Parathyroid adenoma (tissue), 2 donors: ENCODE measurements around the gene PF4V1.

Experiments
- H2AFZ ChIP-seq: fragments of 300-600 bp; sonication (generic); one replicate; pipeline ENCODE4 v1.7.0; 2017; ENCODE audit warnings: antibody characterized with exemption, mild to moderate bottlenecking
- H3K27ac ChIP-seq: fragments of 300-600 bp; sonication (generic); one replicate; pipeline ENCODE4 v1.7.0; 2017
- H3K27me3 ChIP-seq: fragments of 300-600 bp; sonication (generic); one replicate; pipeline ENCODE4 v1.7.0; 2017; ENCODE audit warnings: low read length; ENCODE audit not compliant: control insufficient read depth, insufficient read depth
- H3K36me3 ChIP-seq: fragments of 300-600 bp; sonication (generic); one replicate; pipeline ENCODE4 v1.7.0; 2017; ENCODE audit warnings: low read length; ENCODE audit not compliant: control insufficient read depth, insufficient read depth
- H3K4me1 ChIP-seq: fragments of 300-600 bp; sonication (generic); one replicate; pipeline ENCODE4 v1.7.0; 2017; ENCODE audit warnings: control low read depth
- H3K4me2 ChIP-seq: fragments of 300-600 bp; sonication (generic); one replicate; pipeline ENCODE4 v1.7.0; 2017; ENCODE audit warnings: low read length
- H3K4me3 ChIP-seq: fragments of 300-600 bp; sonication (generic); one replicate; pipeline ENCODE4 v1.7.0; 2017; ENCODE audit warnings: low read depth, low read length
- H3K79me2 ChIP-seq: fragments of 300-600 bp; sonication (generic); one replicate; pipeline ENCODE4 v1.7.0; 2017; ENCODE audit warnings: control low read depth
- H3K9ac ChIP-seq: fragments of 300-600 bp; sonication (generic); one replicate; pipeline ENCODE4 v1.7.0; 2017; ENCODE audit warnings: mild to moderate bottlenecking
- H3K9me3 ChIP-seq: fragments of 300-600 bp; sonication (generic); one replicate; pipeline ENCODE4 v1.7.0; 2017; ENCODE audit warnings: low read length; ENCODE audit not compliant: control insufficient read depth
- CTCF ChIP-seq: fragments of 300-600 bp; sonication (generic); IDR thresholded peaks from one replicate; pipeline ENCODE4 v1.7.0; 2017; ENCODE audit warnings: antibody characterized with exemption, mild to moderate bottlenecking
- donor health status: primary hyperparathyroidism.

The PF4V1 gene

GRCh38 chr4:73891739-73892405, 38.8 kb downstream of the PF4V1 start:
- no peak overlapping the region for H3K4me3 ChIP-seq
- H3K4me1 ChIP-seq = no peaks in the 10 kb centered on the region
- H3K27ac ChIP-seq = no peak overlapping the region
- no peaks in the 10 kb centered on the region for H3K27me3 ChIP-seq
- H3K9me3 ChIP-seq = no peaks in the 10 kb centered on the region
- no peak overlapping the region for H3K9ac ChIP-seq
- H2AFZ ChIP-seq = no peak overlapping the region
- TF ChIP-seq CTCF = no peak
- H3K36me3 ChIP-seq = no peaks in the 10 kb centered on the region
- no peak overlapping the region for H3K4me2 ChIP-seq
- H3K79me2 ChIP-seq = no peaks in the 10 kb centered on the region

- no peak overlapping the region for H3K9ac ChIP-seq
- H2AFZ ChIP-seq = no peak overlapping the region
- no peak for TF ChIP-seq CTCF
- H3K27ac ChIP-seq = no peak overlapping the region
- H3K79me2 ChIP-seq = no peaks in the 10 kb centered on the region
- no peaks in the 10 kb centered on the region for H3K27me3 ChIP-seq
- no peak overlapping the region for H3K4me3 ChIP-seq
- H3K4me1 ChIP-seq = no peaks in the 10 kb centered on the region
- H3K9me3 ChIP-seq = no peaks in the 10 kb centered on the region
- H3K36me3 ChIP-seq = no peaks in the 10 kb centered on the region
- H3K4me2 ChIP-seq = no peak overlapping the region
Observed at GRCh38 chr4:73892966-73893365, 39.9 kb downstream of the PF4V1 start.

- no peak overlapping the region for H3K9ac ChIP-seq
- no peak overlapping the region for H3K4me3 ChIP-seq
- no peak overlapping the region for H3K4me2 ChIP-seq
- H2AFZ ChIP-seq = no peak overlapping the region
- H3K9me3 ChIP-seq = no peaks in the 10 kb centered on the region
- TF ChIP-seq CTCF = no peak
- H3K27me3 ChIP-seq = no peaks in the 10 kb centered on the region
- H3K79me2 ChIP-seq = no peaks in the 10 kb centered on the region
- H3K4me1 ChIP-seq = no peaks in the 10 kb centered on the region
- no peaks in the 10 kb centered on the region for H3K36me3 ChIP-seq
- H3K27ac ChIP-seq = no peak overlapping the region
Observed at GRCh38 chr4:73894001-73894400, 40.9 kb downstream of the PF4V1 start.

- Histone ChIP-seq H3K4me2 (no peak overlapping the region), H3K4me1 (no peaks in the 10 kb centered on the region), H3K4me3 (no peak overlapping the region)
Observed at GRCh38 chr4:73895201-73896175, 42.4 kb downstream of the PF4V1 start.

More at GRCh38 chr4:73895201-73896175, 42.4 kb downstream of the PF4V1 start:
- no peak overlapping the region for H3K9ac ChIP-seq
- H3K27me3 ChIP-seq = no peaks in the 10 kb centered on the region
- no peak for TF ChIP-seq CTCF
- no peak overlapping the region for H2AFZ ChIP-seq
- H3K9me3 ChIP-seq = no peaks in the 10 kb centered on the region
- H3K79me2 ChIP-seq = no peaks in the 10 kb centered on the region
- no peaks in the 10 kb centered on the region for H3K36me3 ChIP-seq
- H3K27ac ChIP-seq = no peak overlapping the region
